Uterus (tissue), 2 donors: Measurements from ENCODE around the gene AGPAT4.

Source experiments
- POLR2A ChIP-seq, 2 donors: fragments of 450-650 bp; IDR thresholded peaks; one replicate each; pipeline ENCODE4 v1.6.1; 2016; ENCODE audit warnings: antibody characterized with exemption in 2 of 2, mild to moderate bottlenecking in 1 of 2, moderate library complexity in 1 of 2
- TF ChIP-seq, protein P1 (sequence below), 4 experiments: fragments of 200-600 bp in 2 of 4; fragments of 450-650 bp in 2 of 4; sonication (generic) in 2 of 4; IDR thresholded peaks; one replicate each; pipeline ENCODE4 v1.5.1; 2016 to 2019; ENCODE audit warnings: antibody characterized with exemption in 4 of 4, mild to moderate bottlenecking in 2 of 4, moderate library complexity in 1 of 4

DNA sequence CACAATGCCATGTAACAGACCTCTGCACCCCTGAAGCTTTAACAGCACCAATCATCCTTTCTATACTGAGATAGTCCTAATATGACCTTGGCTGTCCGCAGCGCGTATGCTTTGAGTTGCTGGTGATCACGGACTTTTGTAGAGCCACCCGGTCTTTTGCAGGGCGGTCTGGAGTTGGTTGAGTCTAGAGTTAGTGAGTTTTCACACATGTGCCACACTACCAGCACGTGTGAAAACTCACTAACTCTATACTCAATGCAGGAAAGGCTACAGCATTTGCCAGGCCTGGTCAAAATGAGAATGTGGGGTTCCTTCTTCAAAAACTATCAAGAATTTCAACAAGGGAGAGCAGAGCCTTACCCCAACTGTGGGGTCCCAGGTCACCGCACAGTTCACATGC, 14.6 kb downstream of the AGPAT4 start:
- TF ChIP-seq, protein P1, sequence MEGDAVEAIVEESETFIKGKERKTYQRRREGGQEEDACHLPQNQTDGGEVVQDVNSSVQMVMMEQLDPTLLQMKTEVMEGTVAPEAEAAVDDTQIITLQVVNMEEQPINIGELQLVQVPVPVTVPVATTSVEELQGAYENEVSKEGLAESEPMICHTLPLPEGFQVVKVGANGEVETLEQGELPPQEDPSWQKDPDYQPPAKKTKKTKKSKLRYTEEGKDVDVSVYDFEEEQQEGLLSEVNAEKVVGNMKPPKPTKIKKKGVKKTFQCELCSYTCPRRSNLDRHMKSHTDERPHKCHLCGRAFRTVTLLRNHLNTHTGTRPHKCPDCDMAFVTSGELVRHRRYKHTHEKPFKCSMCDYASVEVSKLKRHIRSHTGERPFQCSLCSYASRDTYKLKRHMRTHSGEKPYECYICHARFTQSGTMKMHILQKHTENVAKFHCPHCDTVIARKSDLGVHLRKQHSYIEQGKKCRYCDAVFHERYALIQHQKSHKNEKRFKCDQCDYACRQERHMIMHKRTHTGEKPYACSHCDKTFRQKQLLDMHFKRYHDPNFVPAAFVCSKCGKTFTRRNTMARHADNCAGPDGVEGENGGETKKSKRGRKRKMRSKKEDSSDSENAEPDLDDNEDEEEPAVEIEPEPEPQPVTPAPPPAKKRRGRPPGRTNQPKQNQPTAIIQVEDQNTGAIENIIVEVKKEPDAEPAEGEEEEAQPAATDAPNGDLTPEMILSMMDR (IDR thresholded peaks at IDR 0.05): no peak
- TF ChIP-seq POLR2A (IDR thresholded peaks at IDR 0.05): no peak
